ENCODE results near the gene FAM25G.
A peak's percentile ranks its signal among the peaks of the same experiment; 100 is the strongest.
"Not testable (repeated sequence)": the region's sequence is repeated elsewhere in the genome, so short reads cannot be mapped to it uniquely, and the experiment has no call there.

The FAM25G gene

GRCh38 chr10:47462577-47463358, 28.7 kb downstream of the FAM25G start:
- DNase-seq: not testable (repeated sequence)

GRCh38 chr10:47461261-47461687, 30.2 kb downstream of the FAM25G start:
- DNase-seq: peak; percentile 17

GRCh38 chr10:47458466-47459154, 32.9 kb downstream of the FAM25G start:
- DNase-seq: no peak

- no peak for DNase-seq
These were observed 33.7 kb downstream of the FAM25G start for GRCh38 chr10:47457826-47458225.

GRCh38 chr10:47457528-47457820, 34.0 kb downstream of the FAM25G start:
- DNase-seq: no peak

- no peak for DNase-seq
These were observed 34.5 kb downstream of the FAM25G start for GRCh38 chr10:47456794-47457527.

GRCh38 chr10:47456079-47456785, 35.3 kb downstream of the FAM25G start:
- no peak for DNase-seq

- DNase-seq: not testable (repeated sequence)
These were observed 36.0 kb downstream of the FAM25G start for GRCh38 chr10:47455350-47456078.

GRCh38 chr10:47454780-47455058, 36.8 kb downstream of the FAM25G start:
- DNase-seq: no peak

- DNase-seq: no peak
These were observed 37.3 kb downstream of the FAM25G start for GRCh38 chr10:47454008-47454779.

GRCh38 chr10:47453141-47454007, 38.1 kb downstream of the FAM25G start:
- DNase-seq: no peak

GRCh38 chr10:47452495-47453140, 38.9 kb downstream of the FAM25G start:
- DNase-seq: no peak

- no peak for DNase-seq
These were observed 39.5 kb downstream of the FAM25G start for GRCh38 chr10:47451998-47452494.

GRCh38 chr10:47451273-47451997, 40.1 kb downstream of the FAM25G start:
- DNase-seq: no peak

- DNase-seq: no peak
These were observed 41.1 kb downstream of the FAM25G start for GRCh38 chr10:47450442-47450841.

- DNase-seq: no peak
These were observed 41.5 kb downstream of the FAM25G start for GRCh38 chr10:47449979-47450378.

GRCh38 chr10:47449102-47449978, 42.2 kb downstream of the FAM25G start:
- no peak for DNase-seq

- DNase-seq: no peak
These were observed 43.8 kb downstream of the FAM25G start for GRCh38 chr10:47447705-47448104.

All from NCI-H69 (cell line).